SK-N-SH (cell line): Measurements from ENCODE around the gene CFAP97. TPM values are rescaled to one million over a fixed set of nuclear protein-coding genes. Genes with fewer than 3 reads are reported as not detected.

Experiments used
- FOSL2 ChIP-seq: IDR thresholded peaks from 2 replicates; pipeline ENCODE4 v1.4.0; 2012; ENCODE audit warnings: low read depth, mild to moderate bottlenecking, moderate library complexity, borderline replicate concordance
- FOXM1 ChIP-seq: IDR thresholded peaks from 2 replicates; pipeline ENCODE4 v1.4.0; 2012; ENCODE audit warnings: low read depth, mild to moderate bottlenecking
- GATA2 ChIP-seq: sonication (generic); formaldehyde crosslinking; IDR thresholded peaks from 2 replicates; pipeline ENCODE4 v1.5.0; 2020; ENCODE audit warnings: mild to moderate bottlenecking, missing genetic modification reagents
- MEF2A ChIP-seq: IDR thresholded peaks from 2 replicates; pipeline ENCODE4 v1.4.0; 2012; ENCODE audit warnings: low read depth, borderline replicate concordance
- MXI1 ChIP-seq: IDR thresholded peaks from 2 replicates; pipeline ENCODE4 v1.6.1; 2012; ENCODE audit warnings: mild to moderate bottlenecking, low read depth, low read length, improper control_type of control experiment
- POLR2AphosphoS5 ChIP-seq: IDR thresholded peaks from 2 replicates; pipeline ENCODE4 v1.6.1; 2012; ENCODE audit warnings: low read depth, low read length
- REST ChIP-seq: IDR thresholded peaks from 2 replicates; pipeline ENCODE4 v1.6.1; 2012; ENCODE audit warnings: mild to moderate bottlenecking, low read depth, low read length, moderate library complexity
- RFX5 ChIP-seq: IDR thresholded peaks from 2 replicates; pipeline ENCODE4 v1.6.1; 2012; ENCODE audit warnings: mild to moderate bottlenecking, improper control_type of control experiment, low read length
- RXRA ChIP-seq: IDR thresholded peaks from 2 replicates; pipeline ENCODE4 v1.4.0; 2012; ENCODE audit warnings: low read depth, mild to moderate bottlenecking, borderline replicate concordance
- SIN3A ChIP-seq: IDR thresholded peaks from 2 replicates; pipeline ENCODE4 v1.6.1; 2012; ENCODE audit warnings: low read depth, mild to moderate bottlenecking, low read length, moderate library complexity, borderline replicate concordance
- TAF1 ChIP-seq: IDR thresholded peaks from 2 replicates; pipeline ENCODE4 v1.6.1; 2012; ENCODE audit warnings: low read depth, mild to moderate bottlenecking, low read length, moderate library complexity, borderline replicate concordance
- TCF12 ChIP-seq: IDR thresholded peaks from 2 replicates; pipeline ENCODE4 v1.4.0; 2012
- TEAD4 ChIP-seq: IDR thresholded peaks from 2 replicates; pipeline ENCODE4 v1.4.0; 2012; ENCODE audit warnings: mild to moderate bottlenecking, borderline replicate concordance; ENCODE audit not compliant: insufficient read depth
- ZBTB33 ChIP-seq: IDR thresholded peaks from 2 replicates; pipeline ENCODE4 v1.4.0; 2012; ENCODE audit warnings: low read depth, borderline replicate concordance
- polyA plus RNA-seq, 3 experiments: library from polyadenylated mRNA; depleted of rRNA; stranded (reverse); fragments of >200 nt; gene quantifications; 2 replicates each; pipeline ENCODE4 v1.2.3, GENCODE V29; 2012
- TF ChIP-seq, protein P1 (sequence below): fragments of 200-600 bp; sonication (generic); IDR thresholded peaks from 2 replicates; pipeline ENCODE4 v1.6.1; 2017; ENCODE audit warnings: antibody characterized with exemption, mild to moderate bottlenecking, moderate library complexity
- TF ChIP-seq, protein P2 (sequence below): IDR thresholded peaks from 2 replicates; pipeline ENCODE4 v1.4.0; 2012; ENCODE audit warnings: low read depth

Gene CFAP97
- polyA plus RNA-seq, 1 of the 3 experiments (the other 2 are of a cell fraction) = 10.6 TPM

DNA sequence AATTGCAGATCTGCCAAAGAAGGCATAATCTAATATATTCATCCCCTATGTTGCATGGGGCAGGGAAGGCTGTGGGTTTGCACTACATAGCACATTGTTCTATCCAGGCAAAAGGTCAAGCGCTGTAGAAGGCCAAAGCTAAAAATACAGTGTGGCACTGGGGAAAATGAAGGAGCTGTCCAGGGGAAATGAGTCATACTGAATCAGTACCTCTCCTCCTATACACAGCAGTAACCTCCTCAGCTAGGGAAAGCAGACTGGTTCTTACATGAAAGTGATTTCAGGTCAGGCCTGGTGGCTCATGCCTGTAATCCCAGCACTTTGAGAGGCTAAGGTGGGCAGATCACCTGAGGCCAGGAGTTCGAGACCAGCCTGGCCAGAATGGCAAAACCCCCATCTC lies 91.7 kb downstream of the CFAP97 start (continued):
- TF ChIP-seq SIN3A (peak; percentile 36; the same call in 1 of the 2 replicates), TEAD4 (0 out of 2 replicates have a peak, but pooled peaks have one; percentile 28), POLR2AphosphoS5 (peak; percentile 37; the same call in 1 of the 2 replicates), RXRA (peak; percentile 96), FOXM1 (no peak), MXI1 (no peak), REST (peak; percentile 93), TAF1 (peak; percentile 13; the same call in 1 of the 2 replicates), TCF12 (peak; percentile 76), MEF2A (peak; percentile 95), FOSL2 (peak; percentile 97), RFX5 (no peak), GATA2 (CRISPR knock-in tag) (no peak), ZBTB33 (no peak)
- TF ChIP-seq, protein P1, sequence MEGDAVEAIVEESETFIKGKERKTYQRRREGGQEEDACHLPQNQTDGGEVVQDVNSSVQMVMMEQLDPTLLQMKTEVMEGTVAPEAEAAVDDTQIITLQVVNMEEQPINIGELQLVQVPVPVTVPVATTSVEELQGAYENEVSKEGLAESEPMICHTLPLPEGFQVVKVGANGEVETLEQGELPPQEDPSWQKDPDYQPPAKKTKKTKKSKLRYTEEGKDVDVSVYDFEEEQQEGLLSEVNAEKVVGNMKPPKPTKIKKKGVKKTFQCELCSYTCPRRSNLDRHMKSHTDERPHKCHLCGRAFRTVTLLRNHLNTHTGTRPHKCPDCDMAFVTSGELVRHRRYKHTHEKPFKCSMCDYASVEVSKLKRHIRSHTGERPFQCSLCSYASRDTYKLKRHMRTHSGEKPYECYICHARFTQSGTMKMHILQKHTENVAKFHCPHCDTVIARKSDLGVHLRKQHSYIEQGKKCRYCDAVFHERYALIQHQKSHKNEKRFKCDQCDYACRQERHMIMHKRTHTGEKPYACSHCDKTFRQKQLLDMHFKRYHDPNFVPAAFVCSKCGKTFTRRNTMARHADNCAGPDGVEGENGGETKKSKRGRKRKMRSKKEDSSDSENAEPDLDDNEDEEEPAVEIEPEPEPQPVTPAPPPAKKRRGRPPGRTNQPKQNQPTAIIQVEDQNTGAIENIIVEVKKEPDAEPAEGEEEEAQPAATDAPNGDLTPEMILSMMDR = no peak
- TF ChIP-seq, protein P2, sequence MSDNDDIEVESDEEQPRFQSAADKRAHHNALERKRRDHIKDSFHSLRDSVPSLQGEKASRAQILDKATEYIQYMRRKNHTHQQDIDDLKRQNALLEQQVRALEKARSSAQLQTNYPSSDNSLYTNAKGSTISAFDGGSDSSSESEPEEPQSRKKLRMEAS = peak; percentile 72
